ENCODE results near the gene NT5C. TPM values are rescaled to one million over a fixed set of nuclear protein-coding genes. Genes with fewer than 3 reads are reported as not detected.

Gene NT5C
- total RNA-seq, 2 experiments from 2014 or later, result 45.2 to 50.4 TPM

- ChIA-PET POLR2A (no interaction called here), CTCF (interaction anchor here (0.6 to 1.1 kb wide), 5 partner anchors 18 to 140 kb away, joined by 3 to 5 read pairs (median 3); partner anchors contain the start of gene MIF4GD)
- Mint-ChIP-seq H3K27ac (peak overlapping the region; percentile 91), H3K36me3 (ENCODE audit: low read depth) (peaks cover 12% of the 10 kb centered on the region), H3K4me1 (peaks cover 33% of the 10 kb centered on the region), H3K9me3 (no peaks in the 10 kb centered on the region), H3K27me3 (no peaks in the 10 kb centered on the region), H3K4me3 (peak overlapping the region; percentile 92)
- no peak for DNase-seq
Observed at GRCh38 chr17:75155191-75155601, 23.7 kb upstream of the NT5C start.

- Mint-ChIP-seq H3K36me3 (ENCODE audit: low read depth) (peaks cover 15% of the 10 kb centered on the region), H3K27me3 (no peaks in the 10 kb centered on the region), H3K27ac (peak within 1 kb of the TSS; percentile 91), H3K4me1 (peaks cover 39% of the 10 kb centered on the region), H3K9me3 (no peaks in the 10 kb centered on the region), H3K4me3 (peak within 1 kb of the TSS; percentile 92)
- DNase-seq, result peak; percentile 100
- CTCF ChIA-PET, result interaction anchor here (1.0 to 1.1 kb wide), 5 partner anchors 13 to 141 kb away, joined by 3 to 5 read pairs (median 3); partner anchors contain the start of gene MIF4GD
- POLR2A ChIA-PET, result no interaction called here
Observed at GRCh38 chr17:75154195-75155106, 22.9 kb upstream of the NT5C start, which contains the start of gene JPT1. Gene JPT1 (minus strand): TSS chr17:75154512. CDS start chr17:75154397, 115 bp downstream.

DNA sequence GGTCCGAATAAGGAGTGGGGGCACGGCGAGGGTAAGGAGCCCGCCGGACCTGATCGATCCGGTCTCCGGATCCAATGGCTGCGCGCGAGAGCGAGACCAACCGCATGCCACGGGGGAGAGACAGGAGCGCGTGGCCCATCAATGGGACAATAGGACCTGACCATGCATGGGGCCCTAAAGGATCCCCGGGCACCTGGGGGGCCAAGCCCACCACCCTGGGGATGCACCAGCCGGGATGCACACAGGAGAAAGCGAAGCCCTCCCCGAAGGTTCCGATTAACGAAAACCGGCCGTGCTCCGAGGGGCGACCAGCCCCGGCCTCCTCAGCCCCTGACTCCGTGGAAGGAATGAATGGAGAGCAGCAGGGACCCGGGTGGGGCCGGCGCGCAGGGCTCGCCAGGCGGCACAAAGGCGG, 22.2 kb upstream of the NT5C start:
- Mint-ChIP-seq H3K27me3 (no peaks in the 10 kb centered on the region), H3K27ac (peak overlapping the region; percentile 91), H3K36me3 (ENCODE audit: low read depth) (peaks cover 15% of the 10 kb centered on the region), H3K9me3 (no peaks in the 10 kb centered on the region), H3K4me1 (peaks cover 39% of the 10 kb centered on the region), H3K4me3 (peak overlapping the region; percentile 92)
- POLR2A ChIA-PET, result no interaction called here
- CTCF ChIA-PET, result interaction anchor here (1.1 kb wide), 1 partner anchor 14 kb away, joined by 3 read pairs; no protein-coding TSS in a partner anchor
- peak; percentile 34 for DNase-seq

GRCh38 chr17:75152922-75153779, 21.6 kb upstream of the NT5C start:
- H3K27ac Mint-ChIP-seq, result peak overlapping the region; percentile 91
- H3K27me3 Mint-ChIP-seq, result no peaks in the 10 kb centered on the region
- peak; percentile 40 for DNase-seq
- peaks cover 45% of the 10 kb centered on the region for H3K4me1 Mint-ChIP-seq
- ChIA-PET CTCF (interaction anchor here (0.7 kb wide), 1 partner anchor 39 kb away, joined by 3 read pairs; no protein-coding TSS in a partner anchor), POLR2A (interaction anchor here (0.6 kb wide), 1 partner anchor 19 kb away, joined by 3 read pairs; no protein-coding TSS in a partner anchor)
- H3K4me3 Mint-ChIP-seq, result peak overlapping the region; percentile 92
- H3K36me3 Mint-ChIP-seq (ENCODE audit: low read depth), result peaks cover 21% of the 10 kb centered on the region
- H3K9me3 Mint-ChIP-seq, result no peaks in the 10 kb centered on the region

- Mint-ChIP-seq H3K9me3 (no peaks in the 10 kb centered on the region), H3K27ac (peak overlapping the region; percentile 91), H3K27me3 (no peaks in the 10 kb centered on the region), H3K4me1 (peaks cover 48% of the 10 kb centered on the region), H3K36me3 (ENCODE audit: low read depth) (peaks cover 28% of the 10 kb centered on the region), H3K4me3 (peak overlapping the region; percentile 92)
- CTCF ChIA-PET, result interaction anchor here (0.7 kb wide), 1 partner anchor 38 kb away, joined by 3 read pairs; no protein-coding TSS in a partner anchor
- POLR2A ChIA-PET, result interaction anchor here (0.6 kb wide), 1 partner anchor 19 kb away, joined by 3 read pairs; no protein-coding TSS in a partner anchor
- DNase-seq, result no peak
Observed at GRCh38 chr17:75152523-75152921, 21.0 kb upstream of the NT5C start.

- Mint-ChIP-seq H3K4me1 (peaks cover 52% of the 10 kb centered on the region), H3K4me3 (peak overlapping the region; percentile 92), H3K9me3 (no peaks in the 10 kb centered on the region), H3K27ac (peak overlapping the region; percentile 36), H3K27me3 (no peaks in the 10 kb centered on the region), H3K36me3 (ENCODE audit: low read depth) (peaks cover 32% of the 10 kb centered on the region)
- no peak for DNase-seq
- ChIA-PET CTCF (interaction anchor here (0.6 to 0.9 kb wide), 3 partner anchors 16 to 265 kb away, joined by 3 to 4 read pairs (median 3); no protein-coding TSS in a partner anchor), POLR2A (no interaction called here)
Observed at GRCh38 chr17:75151930-75152329, 20.4 kb upstream of the NT5C start.

DNA sequence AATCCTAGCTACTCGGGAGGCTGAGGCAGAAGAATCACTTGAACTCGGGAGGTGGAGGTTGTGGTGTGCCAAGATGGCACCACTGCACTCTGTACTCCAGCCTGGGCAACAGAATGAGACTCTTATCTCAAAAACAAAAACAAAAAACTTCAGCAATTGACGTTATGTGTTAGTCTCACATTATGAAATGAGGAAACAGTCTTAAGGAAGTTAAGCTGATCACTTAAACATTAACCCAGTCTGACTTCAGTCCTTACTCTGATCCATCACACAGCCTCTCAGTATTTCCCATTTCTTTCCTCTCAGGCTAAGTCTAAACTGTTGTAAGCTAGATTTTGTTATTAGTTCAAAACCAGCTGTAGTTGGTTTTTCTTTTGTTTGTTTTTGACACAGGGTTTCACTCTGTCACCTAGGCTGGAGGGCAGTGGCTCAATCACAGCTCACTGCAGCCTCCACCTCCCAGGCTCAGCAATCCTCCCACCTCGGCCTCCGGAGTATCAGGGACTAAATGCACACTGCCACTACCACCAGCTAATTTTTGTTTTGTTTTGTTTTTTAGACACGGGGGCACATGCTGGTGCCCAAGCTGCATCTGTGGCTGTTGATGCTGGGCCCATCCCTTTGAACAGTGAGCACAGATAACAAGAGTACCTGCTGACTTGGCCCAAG, 16.5 kb upstream of the NT5C start:
- Mint-ChIP-seq H3K4me1 (peaks cover 35% of the 10 kb centered on the region), H3K27me3 (no peaks in the 10 kb centered on the region), H3K4me3 (no peak overlapping the region), H3K27ac (no peak overlapping the region), H3K9me3 (no peaks in the 10 kb centered on the region), H3K36me3 (ENCODE audit: low read depth) (peaks cover 52% of the 10 kb centered on the region)
- no peak for DNase-seq
- ChIA-PET POLR2A (no interaction called here), CTCF (interaction anchor here (0.6 to 1.8 kb wide), 4 partner anchors 17 to 99 kb away, joined by 4 to 10 read pairs (median 5); partner anchors contain the start of gene NT5C)

DNA sequence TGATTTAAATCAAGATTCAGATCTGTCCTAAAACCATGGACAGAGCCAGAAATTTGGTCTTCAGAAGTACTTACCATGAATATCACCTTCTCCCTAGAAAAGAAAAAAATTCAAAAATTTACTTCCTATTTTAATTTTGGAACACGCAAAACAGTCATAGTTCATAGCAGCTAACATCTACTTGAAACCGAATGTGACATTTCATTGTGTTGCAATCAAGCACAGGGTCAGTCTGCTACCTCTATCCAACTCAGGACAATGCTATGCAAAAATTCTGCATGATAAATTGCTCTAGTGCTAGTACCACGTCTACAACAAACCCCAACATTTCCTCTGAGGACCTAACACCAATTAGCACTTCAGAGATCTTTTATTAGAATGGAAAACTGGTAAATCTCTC, 15.1 kb upstream of the NT5C start:
- Mint-ChIP-seq H3K36me3 (ENCODE audit: low read depth) (peaks cover 53% of the 10 kb centered on the region), H3K9me3 (no peaks in the 10 kb centered on the region), H3K4me1 (peaks cover 26% of the 10 kb centered on the region), H3K27me3 (no peaks in the 10 kb centered on the region), H3K4me3 (no peak overlapping the region), H3K27ac (no peak overlapping the region)
- no peak for DNase-seq
- POLR2A ChIA-PET, result no interaction called here
- CTCF ChIA-PET, result interaction anchor here (1.9 to 2.2 kb wide), 2 partner anchors 15 to 33 kb away, joined by 5 to 12 read pairs; partner anchors contain the start of gene NT5C

DNA sequence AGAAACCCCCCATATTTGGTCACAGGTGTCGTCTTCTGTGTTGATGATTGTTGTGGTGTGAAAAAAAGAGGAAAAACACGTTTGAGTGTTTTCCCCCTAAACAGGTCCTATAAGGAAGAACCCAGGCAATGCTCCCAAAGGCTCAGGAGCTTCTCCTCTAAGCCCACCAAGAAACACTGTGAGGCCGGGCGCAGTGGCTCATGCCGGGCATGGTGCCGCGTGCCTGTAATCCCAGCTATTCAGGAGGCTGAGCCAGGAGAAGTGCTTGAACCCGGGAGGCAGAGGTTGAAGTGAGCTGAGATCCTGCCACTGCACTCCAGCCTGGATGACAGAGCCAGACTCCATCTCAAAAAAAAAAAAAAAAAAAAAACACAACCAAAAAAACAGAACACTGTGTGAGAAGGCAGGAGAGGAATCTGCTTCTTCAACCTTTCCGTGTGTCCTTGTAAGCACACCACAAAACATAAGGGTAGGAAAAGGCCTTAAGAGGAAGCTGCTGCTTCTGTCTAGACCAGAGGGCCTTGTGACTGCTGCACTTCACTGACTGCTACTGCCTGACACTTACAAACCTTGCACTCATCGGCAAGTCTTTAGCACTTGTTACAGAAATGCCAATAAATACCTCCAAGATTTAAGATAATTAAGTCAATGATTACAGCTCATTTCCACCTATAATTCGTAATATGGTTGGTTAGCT, 13.4 kb upstream of the NT5C start:
- POLR2A ChIA-PET, result no interaction called here
- no peak overlapping the region for H3K4me3 Mint-ChIP-seq
- no peaks in the 10 kb centered on the region for H3K27me3 Mint-ChIP-seq
- CTCF ChIA-PET, result interaction anchor here (0.5 to 2.2 kb wide), 10 partner anchors 10 to 125 kb away, joined by 3 to 12 read pairs (median 4); partner anchors contain the start of gene NT5C
- DNase-seq, result no peak
- peaks cover 68% of the 10 kb centered on the region for H3K36me3 Mint-ChIP-seq (ENCODE audit: low read depth)
- peaks cover 39% of the 10 kb centered on the region for H3K4me1 Mint-ChIP-seq
- H3K9me3 Mint-ChIP-seq, result no peaks in the 10 kb centered on the region
- H3K27ac Mint-ChIP-seq, result no peak overlapping the region

DNA sequence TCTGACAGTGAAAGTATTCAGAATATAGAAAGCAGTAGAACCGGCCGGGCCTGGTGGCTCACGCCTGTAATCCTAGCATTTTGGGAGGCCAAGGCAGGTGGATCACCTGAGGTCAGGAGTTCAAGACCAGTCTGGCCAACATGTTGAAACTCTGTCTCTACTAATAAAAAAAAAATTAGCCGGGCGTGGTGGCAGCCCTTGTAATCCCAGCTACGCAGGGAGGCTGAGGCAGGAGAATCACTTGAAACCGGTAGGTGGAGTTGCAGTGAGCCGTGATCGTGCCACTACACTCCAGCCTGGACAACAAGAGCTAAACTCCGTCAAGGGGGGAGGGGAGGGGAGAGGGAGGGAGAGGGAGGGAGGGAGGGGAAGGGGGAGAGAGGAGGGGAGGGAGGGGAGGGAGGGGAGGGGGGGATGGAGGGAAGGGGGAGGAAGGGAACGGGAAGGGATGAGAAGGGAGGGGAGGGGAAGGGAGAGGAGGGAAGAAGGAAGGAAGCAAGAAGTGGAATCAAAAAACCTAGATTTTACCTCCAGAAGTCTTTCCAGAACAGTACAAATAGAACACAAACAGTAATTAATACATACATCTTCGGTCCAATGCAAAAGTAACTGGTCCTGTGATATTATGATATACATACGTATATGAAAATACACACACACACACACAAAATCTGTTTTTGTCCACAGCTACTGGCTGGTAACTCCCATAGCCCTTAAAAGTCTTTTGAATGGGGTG, 10.9 kb upstream of the NT5C start:
- no peaks in the 10 kb centered on the region for H3K9me3 Mint-ChIP-seq
- no peak for DNase-seq
- H3K4me1 Mint-ChIP-seq, result peaks cover 27% of the 10 kb centered on the region
- POLR2A ChIA-PET, result no interaction called here
- CTCF ChIA-PET, result interaction anchor here (0.6 to 1.8 kb wide), 2 partner anchors 10 to 19 kb away, joined by 3 to 11 read pairs; partner anchors contain the start of gene NT5C
- no peak overlapping the region for H3K27ac Mint-ChIP-seq
- peaks cover 56% of the 10 kb centered on the region for H3K36me3 Mint-ChIP-seq (ENCODE audit: low read depth)
- H3K4me3 Mint-ChIP-seq, result no peak overlapping the region
- H3K27me3 Mint-ChIP-seq, result no peaks in the 10 kb centered on the region

DNA sequence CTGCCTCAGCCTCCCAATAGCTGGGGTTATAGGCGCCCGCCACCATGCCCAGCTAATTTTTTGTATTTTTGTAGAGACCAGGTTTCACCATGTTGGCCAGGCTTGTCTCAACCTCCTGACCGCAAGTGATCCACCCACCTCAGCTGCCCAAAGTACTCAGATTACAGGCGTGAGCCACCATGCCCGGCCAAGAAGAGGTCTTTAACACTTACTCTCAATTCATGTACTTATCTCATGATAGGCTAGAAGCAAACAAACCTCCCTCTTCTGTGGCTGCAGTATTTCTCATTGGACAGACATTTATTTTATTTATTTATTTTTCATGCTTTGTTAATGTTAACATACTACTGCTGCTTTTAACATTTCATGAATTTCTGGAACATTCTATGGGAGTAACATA, 7.0 kb upstream of the NT5C start:
- peaks cover 25% of the 10 kb centered on the region for H3K4me1 Mint-ChIP-seq
- no peak for DNase-seq
- H3K27me3 Mint-ChIP-seq, result no peaks in the 10 kb centered on the region
- POLR2A ChIA-PET, result interaction anchor here (0.6 kb wide), 1 partner anchor 24 kb away, joined by 3 read pairs; no protein-coding TSS in a partner anchor
- CTCF ChIA-PET, result interaction anchor here (0.6 to 1.7 kb wide), 4 partner anchors 13 to 54 kb away, joined by 3 to 4 read pairs (median 3); no protein-coding TSS in a partner anchor
- H3K27ac Mint-ChIP-seq, result no peak overlapping the region
- H3K36me3 Mint-ChIP-seq (ENCODE audit: low read depth), result peaks cover 36% of the 10 kb centered on the region
- H3K9me3 Mint-ChIP-seq, result no peaks in the 10 kb centered on the region
- no peak overlapping the region for H3K4me3 Mint-ChIP-seq
